Iris pigment epithelial cell (primary cell): ENCODE measurements around the gene DESI2.
A peak's percentile ranks its signal among the peaks of the same experiment; 100 is the strongest.

Experiments used
- DNase-seq: peaks from one replicate; pipeline ENCODE4 v3.0.0-alpha.2; 2011; ENCODE audit warnings: low read depth

Gene DESI2

GRCh38 chr1:244755673-244756072 is 102.7 kb downstream of the DESI2 start:
- no peak for DNase-seq

GRCh38 chr1:244757091-244757939 is 104.4 kb downstream of the DESI2 start:
- DNase-seq = peak; percentile 38
